Activated naive CD4-positive, alpha-beta T cell (primary cell): ENCODE data around the gene SLC22A17.

Source experiments
- DNase-seq, 4 experiments: peaks; one replicate each; lab custom pipeline; 2025; lab: John Stamatoyannopoulos, UW

Gene SLC22A17

DNA sequence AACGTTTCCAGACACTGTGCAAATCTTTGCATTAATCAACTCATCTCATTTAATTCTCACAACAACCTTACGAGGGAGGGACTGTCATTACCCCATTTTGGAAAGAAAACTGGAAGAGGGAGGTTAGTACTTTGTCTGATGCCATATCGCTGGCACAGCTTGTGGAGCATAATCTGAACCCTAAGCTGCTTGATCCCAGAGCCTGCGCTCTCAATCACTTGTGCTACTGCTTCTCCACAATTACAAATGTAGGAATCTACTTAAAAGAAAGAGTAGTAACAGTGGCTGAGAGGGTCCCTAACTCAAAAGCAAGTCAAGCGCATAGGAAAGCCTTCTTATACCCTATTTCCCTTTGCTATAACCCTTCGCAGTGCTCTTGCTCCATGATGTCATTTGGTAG lies 9.1 kb upstream of the SLC22A17 start:
- DNase-seq: no peak

DNA sequence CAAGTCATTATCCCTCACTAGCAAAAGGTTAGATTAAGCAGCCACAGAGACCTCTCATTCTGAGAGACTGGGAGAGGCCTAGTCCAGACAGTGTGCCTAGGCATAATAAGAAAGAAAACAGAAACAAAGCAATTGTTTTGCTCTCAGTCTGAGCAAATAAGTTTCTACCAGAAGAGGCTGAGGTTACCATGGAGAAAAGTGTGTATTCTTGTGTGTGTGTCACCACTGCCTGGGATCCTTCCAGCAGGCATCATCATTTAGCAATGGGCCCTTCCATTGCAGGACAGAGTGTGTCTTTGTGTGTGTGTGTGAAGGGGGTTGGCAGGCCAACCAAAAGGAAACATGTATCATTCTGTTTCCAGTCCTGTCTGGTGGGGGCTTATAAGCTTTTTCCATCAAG lies 8.6 kb upstream of the SLC22A17 start:
- no peak for DNase-seq

DNA sequence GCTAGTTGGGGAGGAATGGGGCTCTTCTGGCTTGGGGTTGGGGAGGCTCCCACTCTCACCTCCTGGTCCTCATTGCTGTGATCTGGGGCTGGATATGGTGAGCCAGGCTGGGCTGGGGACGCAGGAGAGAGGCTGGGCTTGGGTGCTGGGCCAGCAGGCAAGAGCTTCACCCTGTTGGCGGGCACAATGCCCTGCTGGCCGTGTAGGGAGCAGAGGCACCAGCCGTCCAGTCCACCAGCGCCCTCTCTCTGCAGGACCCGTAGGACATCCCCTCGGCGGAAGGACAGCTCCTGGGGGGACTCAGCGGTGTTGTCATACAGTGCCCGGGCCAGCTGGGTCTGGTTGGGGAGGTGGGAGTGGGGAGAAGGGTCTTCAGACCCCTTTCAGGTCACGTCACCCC lies 7.8 kb upstream of the SLC22A17 start:
- DNase-seq: no peak

DNA sequence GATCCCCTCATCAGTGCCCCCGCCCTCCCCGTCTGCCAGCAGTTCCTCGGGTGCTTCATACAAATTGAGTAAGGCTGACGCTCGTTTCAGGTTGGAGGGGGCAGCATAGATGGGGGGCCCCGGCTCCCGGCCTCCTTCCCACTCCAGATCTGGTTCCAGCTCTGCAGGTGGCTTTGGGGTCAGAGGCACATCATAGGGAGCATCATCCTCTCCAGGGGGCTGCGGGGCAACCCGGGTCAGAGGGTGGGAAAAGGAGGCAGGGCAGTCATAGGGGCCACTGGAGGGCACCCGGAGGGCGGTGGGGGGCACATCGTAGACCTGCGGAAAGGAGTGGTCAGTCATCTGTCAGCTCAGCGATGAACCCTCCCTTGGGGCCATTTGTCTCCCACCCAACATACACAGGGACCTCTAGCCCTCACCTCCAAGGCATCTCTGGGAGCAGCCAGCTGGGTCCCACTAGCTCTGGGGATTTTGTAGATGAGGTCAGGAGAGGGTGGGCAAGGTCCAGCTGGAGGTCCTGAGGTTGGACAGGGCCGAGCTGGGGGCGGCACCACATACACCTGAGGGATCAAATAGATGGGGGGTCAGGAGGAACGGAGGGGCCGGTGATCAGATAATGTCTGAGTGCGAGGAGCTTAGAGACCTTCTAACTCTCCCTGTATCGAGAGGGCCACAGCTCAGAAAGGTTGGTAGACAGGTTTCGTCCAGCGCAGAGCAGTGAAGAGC lies 7.2 kb upstream of the SLC22A17 start:
- no peak for DNase-seq

DNA sequence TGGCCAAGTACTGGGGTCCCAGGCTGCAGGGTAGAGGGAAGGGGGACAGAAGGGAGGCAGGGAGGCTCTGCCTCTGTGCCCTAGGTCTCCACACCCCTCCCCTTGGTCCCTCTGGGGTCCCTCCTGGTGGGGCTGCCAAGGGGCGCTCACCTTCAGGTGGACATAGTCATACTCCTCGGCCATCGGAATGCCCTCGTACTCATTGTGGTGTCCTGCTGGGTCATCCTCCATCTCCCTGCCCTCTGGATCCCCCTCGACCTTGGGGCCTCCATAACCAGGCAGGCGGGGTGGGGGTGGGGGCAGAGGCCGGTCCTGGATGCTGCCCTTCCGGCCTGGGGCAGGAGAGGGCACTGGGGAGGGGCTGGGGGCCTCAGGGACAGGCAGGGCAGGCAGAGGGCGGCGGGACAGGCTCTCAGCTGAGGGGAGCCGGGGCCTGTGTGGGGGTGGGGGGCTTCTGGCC lies 6.5 kb upstream of the SLC22A17 start:
- no peak for DNase-seq

DNA sequence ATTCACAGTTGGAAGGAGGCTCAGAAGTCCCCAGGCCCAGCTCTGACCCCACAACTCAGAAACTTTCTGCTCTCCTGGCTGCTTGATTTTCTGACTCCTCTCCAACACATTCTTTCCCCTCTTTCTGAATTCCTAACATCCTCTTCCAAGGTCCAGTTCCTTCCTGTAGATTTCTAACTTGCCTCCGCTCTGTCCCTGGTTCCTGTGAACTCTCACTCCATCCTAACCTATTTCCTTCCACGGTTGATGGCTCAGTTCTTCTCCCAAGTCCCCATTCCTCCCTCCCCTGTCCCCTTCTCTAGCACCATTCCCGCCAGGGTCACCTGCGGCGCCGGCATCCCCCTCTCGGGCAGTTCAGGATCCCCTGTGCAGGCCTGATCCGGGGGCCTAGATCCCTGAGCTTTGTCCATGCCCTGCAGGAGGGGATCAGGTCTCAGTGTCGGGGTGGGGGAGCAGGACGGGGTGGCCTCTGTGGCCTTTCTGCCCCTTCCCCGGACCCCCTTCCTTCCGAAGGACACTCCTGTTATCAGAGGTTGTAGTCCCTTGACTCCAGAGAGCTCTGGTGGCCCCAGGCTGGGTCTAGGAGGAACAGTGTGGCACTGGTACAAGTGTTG lies 6.0 kb upstream of the SLC22A17 start:
- DNase-seq: no peak

DNA sequence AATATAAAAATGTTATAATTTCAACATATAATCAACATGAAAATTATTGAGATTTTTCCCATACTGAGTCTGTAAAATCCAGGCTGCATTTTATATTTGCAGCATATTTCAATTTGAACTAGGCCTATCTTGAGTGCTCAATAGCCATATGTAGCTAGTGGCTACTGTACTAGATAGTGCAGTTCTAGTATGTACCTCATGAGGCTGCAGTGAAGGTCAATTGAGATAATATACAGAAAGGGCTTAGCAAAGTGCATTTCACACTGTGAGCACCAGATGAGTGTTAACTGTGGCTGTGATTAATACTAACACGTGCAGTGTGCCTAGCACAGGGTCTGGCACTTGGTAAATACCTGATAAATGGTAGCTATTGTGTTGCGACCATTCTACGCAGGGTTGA lies 5.4 kb upstream of the SLC22A17 start:
- no peak for DNase-seq

DNA sequence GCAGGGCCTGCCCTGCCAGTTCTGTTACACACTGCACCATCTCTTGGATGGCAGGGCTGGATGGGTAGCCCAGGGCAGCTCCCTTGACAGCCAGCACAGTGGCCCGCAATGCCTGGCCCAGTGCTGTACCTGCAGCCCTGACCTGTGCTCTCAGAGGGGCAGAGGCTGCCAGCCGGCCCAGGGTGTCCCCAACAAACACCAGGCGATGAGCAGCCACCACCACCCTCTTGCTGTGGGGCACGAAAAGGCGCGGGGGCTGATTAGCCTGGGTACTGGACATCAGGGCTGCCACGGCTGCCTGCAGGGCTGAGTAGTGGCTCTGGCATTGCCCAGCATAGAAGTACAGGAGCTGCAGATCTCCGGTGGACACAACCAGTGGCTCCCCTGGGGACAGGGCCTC lies 4.6 kb upstream of the SLC22A17 start:
- DNase-seq: no peak

DNA sequence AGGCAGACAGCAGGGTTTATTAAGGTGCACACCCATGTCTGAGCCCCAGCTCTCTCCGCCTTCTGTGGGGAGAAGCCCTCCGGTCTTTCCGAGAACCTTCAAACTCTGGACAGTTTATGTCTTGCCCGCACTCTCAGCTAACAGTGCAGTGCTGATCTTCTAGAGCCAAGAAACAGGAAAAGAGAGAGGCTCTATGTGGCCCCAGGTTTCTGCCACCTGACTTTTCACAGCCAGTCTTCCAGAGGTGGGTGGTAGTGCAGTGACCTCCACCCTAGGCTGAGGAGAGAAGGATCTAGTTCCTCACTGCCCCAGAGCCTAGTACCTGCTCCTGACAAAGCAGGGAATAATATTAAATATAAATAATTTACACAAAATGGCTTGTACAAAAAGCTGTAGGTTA lies 4.0 kb upstream of the SLC22A17 start:
- no peak for DNase-seq

DNA sequence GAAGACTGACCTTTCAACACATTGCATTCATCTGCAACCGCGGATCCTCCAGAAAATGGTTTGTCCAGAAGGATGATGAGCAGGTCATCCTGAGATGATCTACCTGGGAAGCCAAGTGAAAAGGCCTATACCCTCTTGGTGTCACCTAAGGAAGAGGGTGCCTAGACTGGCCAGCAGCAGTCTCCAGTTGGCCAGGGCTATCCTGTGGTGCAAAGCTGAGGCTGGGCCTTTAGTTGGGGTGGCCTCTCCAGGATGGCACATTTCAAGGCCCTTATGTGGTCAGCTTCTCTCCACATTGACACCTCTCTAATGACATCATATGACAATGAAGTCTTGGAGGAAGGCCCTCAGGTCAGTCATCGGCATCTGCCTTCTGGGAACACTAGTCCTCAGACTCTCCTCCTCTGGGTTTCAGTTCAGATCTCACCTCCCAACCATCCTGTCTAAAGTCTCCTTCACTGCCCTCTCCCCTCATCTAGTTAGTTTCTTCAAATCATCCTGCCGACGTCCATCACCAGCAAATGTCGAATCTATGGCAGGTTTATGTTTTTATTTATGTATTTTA lies 3.3 kb upstream of the SLC22A17 start:
- no peak for DNase-seq

DNA sequence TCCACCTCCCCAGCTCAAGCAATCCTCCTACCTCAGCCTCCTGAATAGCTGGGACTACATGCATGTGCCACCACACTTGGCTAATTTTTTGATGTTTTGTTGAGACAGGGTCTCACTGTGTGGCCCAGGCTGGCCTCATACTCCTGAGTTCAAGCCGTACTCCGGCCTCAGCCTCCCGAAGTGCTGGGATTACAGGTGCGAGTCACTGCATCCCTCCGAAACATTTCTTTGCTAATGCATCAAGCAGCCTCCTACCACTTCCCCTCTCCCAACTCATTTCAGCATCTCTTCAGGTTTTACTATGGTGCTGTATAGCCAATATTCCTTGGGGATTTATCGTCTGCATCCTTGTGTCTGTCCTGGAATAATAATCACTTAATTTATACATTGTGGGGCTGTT lies 2.3 kb upstream of the SLC22A17 start:
- no peak for DNase-seq

DNA sequence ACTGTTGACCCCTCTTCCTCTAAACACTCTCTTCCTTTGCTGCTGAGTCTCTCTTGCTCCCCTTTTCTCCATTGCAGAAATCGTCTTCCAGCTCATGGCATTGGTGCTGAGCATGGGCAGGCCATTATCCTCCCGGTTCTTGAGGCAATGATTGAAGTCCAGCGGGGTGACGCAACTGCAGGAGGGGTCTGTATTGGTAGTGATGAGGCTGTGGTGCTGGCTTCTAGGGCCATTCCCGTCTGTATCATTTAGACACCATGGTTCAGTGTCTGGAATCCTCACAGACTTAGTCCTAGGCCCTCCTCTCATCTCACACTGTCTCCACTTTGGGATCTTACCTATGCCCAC lies 720 bp upstream of the SLC22A17 start:
- no peak for DNase-seq

DNA sequence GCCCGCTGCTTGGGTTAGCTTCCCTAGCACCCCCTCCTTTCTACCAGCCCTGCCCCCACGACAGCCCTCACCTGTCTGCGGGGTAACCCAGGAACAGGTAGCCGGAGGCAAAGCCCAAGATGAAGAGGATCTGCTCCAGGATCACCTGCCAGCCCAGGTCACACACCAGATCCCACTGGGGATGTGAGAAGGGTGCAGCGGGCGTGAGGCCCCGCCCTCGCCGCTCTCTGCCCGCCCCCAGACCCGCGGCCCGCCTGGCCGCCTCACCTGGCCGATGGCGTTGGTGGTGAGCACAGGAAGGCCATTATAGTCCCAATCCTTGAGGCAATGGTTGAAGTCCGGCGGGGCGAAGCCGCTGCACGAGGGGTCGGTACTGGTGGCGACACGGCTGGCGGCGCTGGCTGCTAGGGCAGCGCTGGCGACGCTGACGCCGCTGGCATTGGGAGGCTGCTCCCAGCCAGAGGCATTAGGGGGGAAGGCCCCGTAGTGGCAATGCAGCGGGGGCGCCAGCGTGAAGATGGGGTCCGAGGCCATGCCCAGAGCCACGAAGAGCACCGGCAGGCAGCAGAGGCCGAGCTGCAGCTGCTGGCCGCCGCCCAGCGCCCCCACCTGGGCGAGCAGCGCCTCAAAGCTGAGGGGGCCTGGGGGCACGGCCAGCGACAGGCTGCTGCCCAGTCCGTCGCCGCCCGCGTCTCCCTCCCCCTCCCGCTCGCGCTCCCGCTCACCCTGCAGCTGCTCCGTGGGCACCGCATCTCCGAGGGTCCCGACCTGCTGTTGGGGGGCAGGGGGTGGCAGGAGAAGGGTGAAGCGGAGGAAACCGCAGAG lies 794 bp downstream of the SLC22A17 start:
- DNase-seq: peak in 1 of 4 experiments; percentile 5

DNA sequence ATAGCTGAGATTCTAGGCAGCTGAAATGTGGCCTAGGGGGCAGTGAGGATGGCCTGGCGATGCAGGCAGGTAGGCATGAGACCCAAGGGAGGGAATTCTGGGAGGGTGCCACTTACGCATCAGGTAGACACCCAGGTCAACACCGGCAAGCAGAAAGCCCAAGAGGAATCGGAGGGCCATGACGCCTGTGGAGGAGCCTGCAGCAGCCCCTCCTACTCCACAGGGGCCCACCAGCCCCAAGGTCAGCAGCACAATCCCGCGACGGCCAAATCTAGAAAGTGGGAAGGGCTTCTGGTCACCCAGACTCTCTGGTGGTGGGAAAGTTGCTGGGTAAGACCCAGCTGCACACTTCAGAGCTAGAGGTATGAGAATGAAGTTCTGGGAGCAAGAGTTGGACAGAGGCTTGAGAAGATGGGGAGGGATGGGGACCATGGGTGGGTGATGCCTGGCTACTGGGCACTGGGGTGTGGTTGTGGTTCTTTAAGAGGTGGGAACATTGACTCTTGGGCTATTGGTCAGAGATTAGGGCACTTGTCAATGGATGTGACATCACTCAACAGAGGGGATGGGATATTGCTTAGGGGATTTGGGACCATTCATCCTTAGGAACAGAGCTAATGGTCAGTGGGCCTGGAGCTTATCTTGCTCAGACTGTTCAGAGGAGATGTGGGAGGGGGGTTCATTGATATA lies 3.4 kb downstream of the SLC22A17 start:
- DNase-seq: no peak

DNA sequence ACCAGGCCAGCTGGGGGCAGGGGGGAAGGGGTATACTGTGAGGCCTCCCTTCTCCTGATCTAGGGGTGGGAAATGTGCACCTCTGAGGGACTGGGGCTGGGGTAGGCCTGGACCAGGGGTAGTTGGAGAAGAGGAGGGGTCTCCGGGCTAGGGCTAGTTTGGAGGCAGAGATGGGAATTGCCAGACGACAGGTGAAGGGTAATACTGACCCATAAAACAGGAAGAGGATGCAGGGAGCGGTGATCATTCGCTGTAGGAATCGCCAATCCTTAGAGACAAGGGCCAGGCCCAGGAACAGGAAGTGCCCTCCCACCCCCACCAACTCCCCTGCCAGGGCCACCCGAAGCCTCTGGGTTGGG lies 4.4 kb downstream of the SLC22A17 start:
- no peak for DNase-seq

DNA sequence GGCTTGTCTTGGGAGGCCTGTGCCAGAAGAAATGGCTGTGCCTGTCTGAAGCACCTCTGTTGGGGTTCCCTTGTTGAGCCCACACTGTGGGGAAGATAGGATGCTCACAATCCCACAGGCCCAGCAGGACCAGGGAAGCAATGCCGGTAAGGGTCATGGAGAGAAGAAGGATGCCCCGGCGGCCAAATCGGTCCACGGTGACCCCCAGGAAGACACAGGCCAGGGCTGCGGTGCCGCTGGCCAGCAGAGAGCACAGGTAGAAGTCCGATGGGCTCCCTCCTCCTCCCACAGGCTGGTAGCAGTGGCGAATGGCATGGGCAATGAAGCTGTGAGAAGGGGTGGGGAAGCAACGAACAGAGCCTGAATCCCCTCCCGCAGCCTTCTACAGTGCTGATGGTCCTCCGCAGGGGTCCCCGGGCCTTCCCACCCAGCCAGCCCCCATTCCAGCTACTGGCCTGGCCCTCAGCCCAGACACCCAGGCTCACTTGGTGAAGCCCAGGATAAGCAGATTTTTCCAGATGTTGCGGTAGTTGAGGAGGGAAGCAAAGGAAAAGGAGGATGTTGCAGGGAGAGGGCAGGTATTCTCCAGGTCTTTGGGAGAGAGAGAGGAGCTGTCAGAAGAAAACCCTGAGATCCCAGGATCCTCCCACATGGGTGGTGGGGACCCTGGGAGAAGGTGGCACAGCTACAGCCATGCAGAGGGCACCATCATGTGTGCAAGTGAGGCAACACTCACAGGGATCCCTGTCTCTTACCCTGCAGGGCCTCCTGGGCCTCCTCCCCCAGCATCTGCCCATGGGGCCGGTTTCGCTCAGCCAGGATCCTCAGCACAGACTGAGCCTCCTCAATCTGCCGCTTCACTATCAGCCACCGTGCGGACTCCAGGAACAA lies 5.0 kb downstream of the SLC22A17 start:
- DNase-seq: no peak

DNA sequence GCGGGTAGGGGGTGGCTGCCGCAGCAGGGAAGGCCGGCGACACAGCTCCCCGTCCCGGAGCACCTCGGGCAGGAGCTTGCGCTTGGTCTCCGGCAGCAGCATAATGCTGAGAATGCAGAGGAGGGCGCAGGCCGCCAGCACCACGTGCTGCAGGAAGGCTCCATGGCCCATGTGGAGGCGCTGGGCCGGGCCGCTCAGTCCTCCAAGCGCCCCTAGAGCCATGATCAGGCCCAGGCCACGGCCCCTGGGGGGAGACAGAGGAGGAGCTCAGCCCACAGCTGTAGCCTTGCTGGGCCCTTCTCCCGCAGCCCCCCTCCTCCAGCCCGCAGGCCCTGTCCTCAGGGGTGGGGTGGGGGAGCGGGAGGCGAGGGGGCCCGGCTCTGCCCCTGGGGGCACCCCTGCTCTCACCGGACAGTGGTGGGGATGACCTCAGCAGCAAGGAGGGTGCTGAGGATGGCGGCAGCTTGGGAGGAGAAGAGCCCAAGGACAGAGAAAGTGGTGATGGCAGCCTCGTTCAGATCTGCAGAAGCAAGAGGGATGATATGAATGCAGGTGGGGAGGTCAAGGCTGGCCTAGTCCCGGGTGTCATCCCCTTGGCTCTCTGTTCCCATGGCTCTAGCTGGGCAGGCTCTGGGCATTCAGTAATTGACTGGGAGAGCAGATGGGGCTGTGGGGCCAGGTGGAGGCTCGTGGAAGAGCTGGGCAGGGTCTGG lies 5.8 kb downstream of the SLC22A17 start:
- DNase-seq: no peak

DNA sequence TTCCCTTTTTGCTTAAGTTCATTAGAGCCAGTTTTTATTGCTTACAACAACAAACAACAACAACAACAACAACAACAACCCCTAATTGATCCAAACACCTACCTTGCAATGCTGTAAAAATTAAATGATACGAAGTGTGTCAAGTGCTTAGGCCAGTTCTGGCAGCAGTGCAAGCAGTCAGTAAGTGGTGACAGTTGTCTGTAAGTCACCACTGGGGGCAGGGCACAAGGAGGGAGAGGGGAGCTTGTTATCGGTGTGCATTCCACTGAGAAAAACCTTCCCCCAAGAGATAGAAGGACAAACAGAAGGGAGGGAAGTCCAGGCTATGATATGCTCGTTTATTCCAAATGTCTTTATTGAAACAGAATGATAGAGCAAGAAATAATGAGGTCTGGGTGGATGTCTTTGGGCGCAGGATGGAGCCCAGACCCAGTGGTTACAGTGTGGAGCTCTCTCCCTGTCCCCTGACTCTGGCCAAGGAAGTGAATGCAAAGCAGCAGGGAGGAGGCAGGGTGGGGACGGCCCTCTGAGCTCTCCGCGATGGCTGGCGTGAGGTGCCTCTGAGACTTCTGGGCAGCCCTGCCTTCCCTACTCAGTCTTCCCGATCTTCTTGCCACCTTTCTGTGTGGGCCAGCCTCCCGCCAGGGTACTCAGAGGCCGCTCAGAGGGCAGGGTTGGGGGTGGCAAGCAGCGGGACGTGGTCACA lies 6.5 kb downstream of the SLC22A17 start:
- DNase-seq: no peak

DNA sequence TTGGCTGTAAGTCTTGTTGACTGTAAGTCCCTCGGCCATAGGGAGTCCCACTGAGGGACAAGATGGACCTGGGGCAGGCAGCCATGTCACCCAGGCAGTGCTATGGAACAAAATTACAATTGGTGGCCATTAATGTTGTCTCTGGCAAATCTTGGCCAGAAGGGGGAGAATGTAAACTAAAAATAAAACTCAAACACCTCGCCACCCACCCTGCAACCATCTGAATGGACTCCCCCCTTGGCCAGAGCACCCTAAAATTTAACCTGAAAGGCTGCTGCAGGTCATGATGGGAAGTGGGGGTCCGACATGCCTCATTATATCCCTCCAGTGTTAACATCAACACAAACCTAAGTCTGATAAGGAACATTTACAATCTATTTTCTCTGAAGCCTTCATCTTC lies 8.2 kb downstream of the SLC22A17 start:
- no peak for DNase-seq
